ENCODE results near the gene FOXO1.

GRCh38 chr13:40508127-40508526 is 158.3 kb downstream of the FOXO1 start:
- TF ChIP-seq SMAD1 (CRISPR knock-in tag; IDR thresholded peaks at IDR 0.05; ENCODE audit: borderline replicate concordance, low read depth) (no peak), NR3C1 (CRISPR knock-in tag; IDR thresholded peaks at IDR 0.05) (no peak), ZNF121 (CRISPR knock-in tag; IDR thresholded peaks at IDR 0.05) (no peak), CTCF (CRISPR knock-in tag; IDR thresholded peaks at IDR 0.05) (no peak), HMG20A (CRISPR knock-in tag; IDR thresholded peaks at IDR 0.05; ENCODE audit: borderline replicate concordance) (no peak), FOXK2 (IDR thresholded peaks at IDR 0.05) (no peak)
